ENCODE measurements around the gene TCAP.

The TCAP gene

GRCh38 chr17:39669897-39670735 lies 5.0 kb downstream of the TCAP start:
- no peak for DNase-seq

DNA sequence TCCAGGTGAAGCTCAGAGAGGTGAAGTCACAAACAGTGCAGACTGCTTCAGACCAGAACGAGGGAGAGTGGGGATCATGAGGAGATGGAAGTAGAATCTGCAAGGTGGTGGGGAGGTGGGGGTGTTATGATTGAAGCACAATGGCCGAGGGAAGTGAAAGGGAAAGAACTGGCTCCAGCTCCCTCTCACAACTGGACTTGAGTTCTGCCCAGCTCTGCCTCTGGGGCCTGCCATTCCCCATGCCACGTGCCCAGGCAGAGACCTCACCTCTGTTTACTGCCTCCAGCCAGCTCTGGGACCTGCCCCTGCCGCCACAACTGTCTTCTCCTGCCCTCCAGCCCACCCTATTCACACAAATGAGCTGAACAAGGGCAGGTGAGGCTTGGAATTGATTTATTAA lies 5.6 kb downstream of the TCAP start:
- no peak for DNase-seq

- no peak for DNase-seq
Measured at GRCh38 chr17:39671651-39672521, 6.7 kb downstream of the TCAP start.

- DNase-seq: no peak
Measured at GRCh38 chr17:39672522-39673334, 7.6 kb downstream of the TCAP start.

- DNase-seq: no peak
Measured at GRCh38 chr17:39673335-39674081, 8.4 kb downstream of the TCAP start.

DNA sequence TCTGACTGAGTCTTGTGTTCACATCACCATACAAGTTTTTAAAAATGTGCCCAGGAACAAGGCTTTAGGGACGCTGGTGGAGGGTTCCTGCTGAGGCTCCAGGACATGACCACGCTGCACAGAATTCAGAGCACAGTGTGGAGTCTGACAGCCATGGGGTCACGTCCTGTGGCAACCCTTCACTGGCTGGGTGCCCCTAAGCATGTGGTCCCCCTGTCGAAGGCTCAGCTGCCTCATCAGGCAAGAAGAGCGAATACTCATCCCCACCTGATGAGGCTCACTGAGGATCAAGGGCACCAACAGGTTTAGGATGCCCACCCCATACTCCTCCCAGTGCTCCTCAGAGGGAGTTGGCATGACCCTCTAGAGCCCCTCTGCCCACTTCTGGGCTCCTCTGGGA lies 9.0 kb downstream of the TCAP start:
- no peak for DNase-seq

- no peak for DNase-seq
Measured at GRCh38 chr17:39674702-39675389, 9.7 kb downstream of the TCAP start.

DNA sequence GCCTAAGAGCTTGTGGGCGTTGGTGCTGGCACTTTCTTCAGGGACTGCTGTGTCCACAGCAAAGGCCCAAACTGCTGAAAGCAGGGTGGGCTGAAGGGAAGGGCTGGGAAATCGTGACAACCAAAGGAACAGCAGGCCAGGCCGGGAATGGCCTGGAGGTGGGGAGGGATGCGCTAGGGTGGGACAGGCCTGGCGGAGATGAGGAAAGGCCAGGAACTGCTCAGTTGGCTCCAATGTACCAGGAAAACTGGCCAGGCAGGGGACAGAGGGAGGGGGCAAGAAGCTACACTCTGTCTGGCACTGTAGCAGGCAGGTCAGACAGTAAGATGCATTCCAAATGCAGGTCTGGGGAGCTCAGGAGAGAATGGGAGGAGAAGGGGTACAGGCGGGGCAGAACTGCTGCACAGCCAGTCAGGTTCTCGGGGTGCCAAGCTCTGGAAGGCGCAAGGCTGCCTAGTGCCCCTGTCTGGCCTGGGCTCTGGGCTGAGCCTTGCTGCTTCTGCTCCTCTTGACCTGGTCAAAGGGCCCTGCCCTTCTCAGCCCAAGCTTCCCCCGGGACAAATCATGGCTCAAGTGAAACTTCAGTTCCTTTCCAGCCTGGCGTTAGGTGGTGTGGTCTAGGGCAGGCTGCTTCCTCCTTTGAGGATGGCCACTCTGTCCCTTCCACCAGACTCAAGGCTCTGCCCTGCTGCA lies 10.4 kb downstream of the TCAP start:
- no peak for DNase-seq

- peak; percentile 67 to 74 for DNase-seq
Measured at GRCh38 chr17:39676198-39676819, 11.2 kb downstream of the TCAP start.

GRCh38 chr17:39677072-39677471 lies 11.9 kb downstream of the TCAP start:
- DNase-seq: no peak

- DNase-seq: no peak
Measured at GRCh38 chr17:39677542-39678339, 12.6 kb downstream of the TCAP start.

- no peak for DNase-seq
Measured at GRCh38 chr17:39678340-39679116, 13.4 kb downstream of the TCAP start.

- peak; percentile 51 to 62 for DNase-seq
Measured at GRCh38 chr17:39679521-39680192, 14.5 kb downstream of the TCAP start.

DNA sequence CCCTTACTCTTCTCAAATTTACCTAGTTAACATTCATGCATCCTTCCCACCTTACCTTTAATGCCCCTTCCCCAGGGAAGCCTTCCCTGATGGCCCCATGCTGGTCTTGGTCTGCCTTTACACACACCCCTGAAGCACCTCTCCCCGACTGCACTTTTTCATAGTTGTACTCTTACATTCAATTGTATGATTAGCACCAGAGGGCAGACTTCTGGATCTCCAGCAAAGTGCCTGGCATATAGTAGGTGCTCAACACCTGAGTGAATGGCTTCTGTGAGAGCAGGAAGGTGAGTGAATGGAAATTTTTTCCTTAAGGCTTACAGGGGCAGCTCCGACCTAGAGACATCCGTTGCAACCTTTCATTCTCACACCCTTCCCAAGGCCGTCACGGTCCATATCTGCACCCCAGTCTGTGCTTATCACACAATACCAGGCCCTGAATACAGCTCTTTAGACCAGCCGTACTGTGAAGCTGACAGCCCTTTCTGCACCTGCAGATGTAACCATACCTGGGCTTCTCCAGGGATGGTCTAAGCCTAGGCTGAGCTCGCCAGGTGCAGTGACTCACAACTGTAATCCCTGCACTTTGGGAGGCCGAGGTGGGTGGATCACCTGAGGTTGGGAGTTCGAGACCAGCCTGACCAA lies 18.3 kb downstream of the TCAP start:
- no peak for DNase-seq

DNA sequence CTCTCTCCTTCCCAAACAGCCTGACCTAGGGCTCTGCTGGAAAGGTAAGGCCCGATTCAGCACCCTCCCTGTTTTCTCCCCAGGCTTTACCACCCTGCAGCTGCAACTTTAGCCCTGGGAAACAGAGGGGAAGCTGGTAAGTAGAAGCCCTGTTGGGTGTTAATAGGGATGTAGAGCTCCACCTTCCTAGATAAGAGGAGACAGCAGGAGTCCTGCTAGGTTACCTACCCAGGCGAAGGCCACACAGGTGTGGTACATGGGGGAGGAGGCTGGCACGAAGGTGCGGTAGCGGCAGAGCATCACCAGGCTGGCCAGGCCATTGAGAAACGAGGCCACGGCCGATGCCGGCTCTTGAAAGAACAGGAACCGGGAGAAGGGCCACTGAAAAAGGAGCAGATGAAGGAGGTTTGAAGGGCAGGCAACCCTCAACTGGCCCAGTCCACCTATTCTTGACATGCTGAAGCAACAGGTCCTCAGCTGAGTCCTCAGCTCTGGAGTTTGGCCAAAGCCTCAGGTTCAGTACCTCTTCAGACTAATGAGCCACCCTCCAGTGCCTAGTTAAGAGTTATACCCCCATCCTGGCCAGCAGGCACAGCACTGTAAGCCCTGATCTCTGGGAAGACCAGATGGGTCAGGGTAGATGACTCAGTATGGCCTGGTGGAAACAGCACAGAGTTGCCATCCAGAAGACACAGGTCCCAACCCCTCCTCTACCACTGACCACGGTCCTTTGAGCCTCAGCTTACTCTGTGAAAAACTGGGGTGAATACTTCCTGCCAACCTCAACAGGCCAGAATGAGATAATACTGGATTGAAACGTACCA lies 19.4 kb downstream of the TCAP start:
- DNase-seq: no peak

GRCh38 chr17:39687101-39687545 lies 22.0 kb downstream of the TCAP start:
- no peak for DNase-seq

All from CD4-positive, alpha-beta T cell treated with Interferon alpha-2 for 1 hour (primary cell).